HG03520 (cell line): ENCODE measurements around the gene PLD1.
A peak's percentile ranks its signal among the peaks of the same experiment; 100 is the strongest.
"Not testable (repeated sequence)": the region's sequence is repeated elsewhere in the genome, so short reads cannot be mapped to it uniquely, and the experiment has no call there.

ENCODE experiments used
- ATAC-seq: cut with Tn5 transposase; IDR thresholded peaks from one replicate; pipeline ENCODE4 v1.9.1; 2021; ENCODE audit warnings: mild to moderate bottlenecking, moderate library complexity; ENCODE audit not compliant: unreplicated experiment

Gene PLD1

DNA sequence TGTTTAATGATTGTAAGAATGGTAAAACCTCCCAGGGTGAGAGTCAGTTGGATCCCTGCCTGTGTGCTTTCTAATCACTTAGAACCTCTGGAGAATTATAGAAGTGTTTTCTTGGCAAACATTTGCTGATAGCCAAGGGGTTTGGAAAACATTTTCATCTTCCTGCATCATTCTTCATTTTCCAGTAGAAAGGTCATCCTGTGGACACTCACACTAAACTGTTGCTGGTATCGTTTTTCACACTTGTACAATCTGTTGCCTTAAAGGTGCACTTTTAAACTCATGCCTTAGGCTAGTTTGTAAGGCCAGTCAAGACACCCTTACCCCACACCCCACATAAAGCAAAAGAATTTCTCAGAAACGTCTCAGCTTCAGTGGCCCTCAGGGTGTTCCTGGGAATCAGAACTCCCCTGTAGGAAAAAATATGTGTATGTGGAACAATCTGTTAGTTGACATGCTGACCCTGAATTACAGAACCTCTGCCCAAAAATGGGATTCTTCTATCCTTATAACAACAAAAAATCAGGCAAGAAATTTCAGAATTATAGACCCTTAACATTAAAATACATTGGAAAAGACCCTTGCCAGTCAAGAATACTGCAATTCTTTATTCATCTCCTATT is 5.8 kb upstream of the PLD1 start:
- no peak for ATAC-seq

DNA sequence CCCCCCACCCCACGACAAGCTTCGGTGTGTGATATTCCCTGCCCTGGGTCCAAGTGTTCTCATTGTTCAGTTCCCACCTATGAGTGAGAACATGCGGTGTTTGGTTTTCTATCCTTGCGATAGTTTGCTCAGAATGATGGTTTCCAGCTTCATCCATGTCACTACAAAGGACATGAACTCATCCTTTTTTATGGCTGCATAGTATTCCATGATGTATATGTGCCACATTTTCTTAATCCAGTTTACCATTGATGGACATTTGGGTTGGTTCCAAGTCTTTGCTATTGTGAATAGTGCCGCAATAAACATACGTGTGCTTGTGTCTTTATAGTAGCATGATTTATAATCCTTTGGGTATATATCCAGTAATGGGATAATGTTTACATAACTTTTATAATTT is 4.4 kb upstream of the PLD1 start:
- not testable (repeated sequence) for ATAC-seq

GRCh38 chr3:171813897-171814460 is 3.7 kb upstream of the PLD1 start:
- ATAC-seq: peak; percentile 30

GRCh38 chr3:171813278-171813896 is 3.1 kb upstream of the PLD1 start:
- ATAC-seq: no peak

DNA sequence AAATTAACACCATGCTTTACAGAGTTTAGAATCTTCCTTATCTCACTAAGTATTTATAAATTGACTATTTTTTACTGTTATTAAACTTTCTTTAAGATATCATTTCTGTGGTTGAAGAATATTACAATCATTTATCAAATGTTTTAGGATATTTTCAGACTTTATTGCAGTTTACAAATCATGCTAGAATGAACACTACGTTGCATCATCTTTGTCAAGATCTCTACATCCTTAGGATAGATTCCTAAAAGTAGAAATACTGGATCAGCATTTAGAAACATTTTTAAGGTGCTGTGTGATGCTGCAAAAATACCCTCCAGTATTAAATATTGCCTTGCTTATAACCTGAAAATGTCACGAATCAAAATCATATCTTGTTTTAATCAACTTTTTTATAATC is 2.5 kb upstream of the PLD1 start:
- ATAC-seq: no peak

GRCh38 chr3:171811913-171812335 is 1.6 kb upstream of the PLD1 start:
- ATAC-seq: no peak

DNA sequence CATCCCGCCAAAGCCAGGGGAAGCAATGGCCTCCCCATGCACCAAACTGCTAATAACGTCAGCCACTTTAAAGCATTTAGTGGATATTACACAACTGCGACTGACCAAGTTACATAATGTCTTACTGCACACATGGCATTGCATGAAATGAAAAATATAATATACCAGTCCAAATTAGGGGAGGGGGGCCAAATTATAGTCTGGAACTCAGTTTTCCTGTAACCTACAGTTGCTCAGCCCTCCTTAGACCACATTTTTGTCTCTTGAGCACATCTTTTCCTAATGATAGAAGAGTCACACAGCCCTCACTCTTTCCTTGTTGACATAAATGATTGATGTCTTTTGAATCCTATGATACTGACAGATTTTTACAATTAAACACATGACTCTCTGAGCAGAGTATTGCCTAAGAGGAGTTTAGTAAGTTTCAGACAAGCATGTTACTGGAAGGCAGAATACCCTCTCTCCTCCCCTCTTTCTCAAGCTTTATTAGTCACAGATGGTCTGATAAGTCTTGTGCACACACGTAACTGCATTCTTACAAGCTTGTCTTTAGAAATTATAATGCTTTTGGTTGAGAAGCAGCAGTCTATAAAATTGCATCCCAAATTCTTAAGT is 1.1 kb upstream of the PLD1 start:
- ATAC-seq: no peak

GRCh38 chr3:171810629-171811294 is 479 bp upstream of the PLD1 start:
- ATAC-seq: no peak

GRCh38 chr3:171809611-171809860 is 747 bp downstream of the PLD1 start:
- ATAC-seq: peak; percentile 25

DNA sequence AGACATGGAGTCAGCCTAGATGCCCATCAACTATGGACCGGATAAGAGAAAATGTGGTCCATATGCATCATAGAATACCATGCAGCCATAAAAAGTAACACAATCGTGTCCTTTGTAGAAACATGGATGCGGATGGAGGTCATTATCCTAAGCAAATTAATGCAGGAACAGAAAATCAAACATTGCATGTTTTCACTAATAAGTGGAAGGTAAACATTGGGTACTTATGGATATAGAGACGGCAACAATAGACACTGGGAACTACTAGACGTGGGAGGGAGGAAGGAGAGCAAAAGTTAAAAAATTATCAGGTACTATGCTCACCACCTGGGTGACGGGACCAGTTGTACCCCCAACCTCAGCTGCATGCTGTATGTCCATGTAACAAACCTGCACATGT is 2.5 kb downstream of the PLD1 start:
- no peak for ATAC-seq

GRCh38 chr3:171807129-171807675 is 3.1 kb downstream of the PLD1 start:
- no peak for ATAC-seq

- ATAC-seq: no peak
Observed at GRCh38 chr3:171806200-171807128, 3.8 kb downstream of the PLD1 start.

- ATAC-seq: no peak
Observed at GRCh38 chr3:171805687-171806086, 4.6 kb downstream of the PLD1 start.

DNA sequence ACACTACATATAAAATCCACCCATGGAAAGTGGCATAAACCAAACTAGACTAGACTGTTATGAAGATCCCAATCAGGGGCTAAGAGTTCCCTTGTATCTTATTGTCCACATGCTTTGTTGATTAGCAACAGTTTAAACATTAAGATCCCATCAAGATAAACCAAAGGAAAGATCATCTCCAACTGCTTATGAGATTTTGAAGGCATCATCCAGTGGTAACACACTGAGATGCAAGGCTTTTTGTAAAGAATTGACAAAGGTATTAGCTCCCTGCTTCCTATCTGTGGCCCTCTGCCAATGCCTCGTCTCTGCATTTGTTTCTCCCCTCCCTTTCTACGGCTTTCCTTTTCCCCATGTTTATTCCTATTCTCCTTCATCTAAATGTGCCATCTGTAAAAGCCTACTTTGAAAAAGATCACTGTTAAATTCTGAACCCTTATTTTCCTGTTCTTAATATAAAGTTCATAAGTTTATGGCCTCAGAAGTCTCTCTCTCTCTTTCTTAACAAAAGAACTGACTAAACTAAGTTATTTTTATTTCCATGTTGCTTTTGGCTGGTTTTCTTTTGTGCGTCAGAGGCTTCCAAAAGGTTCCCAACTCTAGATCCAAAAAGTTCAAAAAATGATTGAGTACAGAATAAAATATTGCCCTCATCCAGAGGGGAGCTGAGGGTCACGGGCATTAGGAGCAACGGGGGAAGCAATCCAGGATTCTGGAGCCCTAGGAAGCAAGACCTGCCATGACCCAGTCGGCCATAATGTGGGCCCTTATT is 5.5 kb downstream of the PLD1 start:
- ATAC-seq: no peak

- no peak for ATAC-seq
Observed at GRCh38 chr3:171803044-171803443, 7.2 kb downstream of the PLD1 start.

DNA sequence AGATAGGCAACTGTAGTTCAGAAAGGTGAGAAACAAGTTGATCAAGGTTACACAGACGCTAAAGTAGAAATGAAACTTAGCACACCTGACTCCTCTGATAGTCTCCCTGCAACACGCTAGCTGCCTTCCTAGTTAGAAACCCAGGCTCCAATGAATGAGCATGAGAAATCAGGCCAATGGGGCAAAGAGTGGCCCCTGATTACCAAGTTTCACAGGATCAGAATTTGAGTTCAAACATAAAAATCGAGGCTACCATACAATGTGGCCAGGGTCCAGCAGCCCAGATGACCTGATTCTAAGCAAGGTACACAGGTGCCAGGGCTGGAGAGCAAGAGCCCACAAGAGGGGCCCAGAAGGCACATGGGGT is 7.7 kb downstream of the PLD1 start:
- ATAC-seq: no peak

- ATAC-seq: no peak
Observed at GRCh38 chr3:171801738-171802589, 8.3 kb downstream of the PLD1 start.

- ATAC-seq: no peak
Observed at GRCh38 chr3:171799501-171799900, 10.8 kb downstream of the PLD1 start.

GRCh38 chr3:171797873-171798272 is 12.4 kb downstream of the PLD1 start:
- ATAC-seq: no peak
